KMS-11 (cell line): ENCODE measurements around the gene SEMA5A.

Experiments
- H2AFZ ChIP-seq: fragments of 200-600 bp; sonication (generic); 2 replicates; pipeline ENCODE4 v1.6.1; 2016; ENCODE audit warnings: antibody characterized with exemption, mixed run types, low read depth
- H3K27ac ChIP-seq: fragments of 200-600 bp; sonication (generic); 2 replicates; pipeline ENCODE4 v1.6.1; 2016; ENCODE audit warnings: mild to moderate bottlenecking, mixed run types
- H3K27me3 ChIP-seq: fragments of 200-600 bp; sonication (generic); 2 replicates; pipeline ENCODE4 v1.6.1; 2017; ENCODE audit warnings: mild to moderate bottlenecking, low read depth, mixed run types, moderate library complexity; ENCODE audit not compliant: insufficient read depth
- H3K36me3 ChIP-seq: fragments of 200-600 bp; sonication (generic); 2 replicates; pipeline ENCODE4 v1.6.1; 2017; ENCODE audit warnings: mild to moderate bottlenecking, mixed run types; ENCODE audit not compliant: insufficient read depth
- H3K4me1 ChIP-seq: fragments of 200-600 bp; sonication (generic); 2 replicates; pipeline ENCODE4 v1.6.1; 2016; ENCODE audit warnings: mild to moderate bottlenecking, low read depth, mixed run types; ENCODE audit not compliant: poor library complexity, severe bottlenecking
- H3K4me2 ChIP-seq: fragments of 200-600 bp; sonication (generic); 2 replicates; pipeline ENCODE4 v1.7.0; 2016; ENCODE audit warnings: mild to moderate bottlenecking, mixed run types
- H3K4me3 ChIP-seq: fragments of 200-600 bp; sonication (generic); IDR thresholded peaks from 2 replicates; pipeline ENCODE4 v1.6.1; 2017; ENCODE audit warnings: low read depth, low read length, mixed read lengths; ENCODE audit not compliant: insufficient read depth
- H3K79me2 ChIP-seq: fragments of 200-600 bp; sonication (generic); 2 replicates; pipeline ENCODE4 v1.6.1; 2016; ENCODE audit warnings: low read depth, mixed run types; ENCODE audit not compliant: insufficient read depth
- H3K9ac ChIP-seq: fragments of 200-600 bp; sonication (generic); 2 replicates; pipeline ENCODE4 v1.6.1; 2016; ENCODE audit warnings: mild to moderate bottlenecking, mixed run types
- H4K20me1 ChIP-seq: fragments of 200-600 bp; sonication (generic); 2 replicates; pipeline ENCODE4 v1.6.1; 2016; ENCODE audit warnings: mild to moderate bottlenecking, mixed run types; ENCODE audit not compliant: insufficient read depth
- TF ChIP-seq, protein P1 (sequence below): fragments of 200-600 bp; sonication (generic); conservative IDR thresholded peaks from 2 replicates; pipeline ENCODE4 v1.6.1; 2017; ENCODE audit warnings: low read depth, mild to moderate bottlenecking, antibody characterized with exemption, low read length, moderate library complexity, mixed read lengths

The SEMA5A gene

GRCh38 chr5:9104571-9105339 is 441.1 kb downstream of the SEMA5A start:
- H3K4me1 ChIP-seq: no peaks in the 10 kb centered on the region
- H3K36me3 ChIP-seq: no peaks in the 10 kb centered on the region
- TF ChIP-seq, protein P1, sequence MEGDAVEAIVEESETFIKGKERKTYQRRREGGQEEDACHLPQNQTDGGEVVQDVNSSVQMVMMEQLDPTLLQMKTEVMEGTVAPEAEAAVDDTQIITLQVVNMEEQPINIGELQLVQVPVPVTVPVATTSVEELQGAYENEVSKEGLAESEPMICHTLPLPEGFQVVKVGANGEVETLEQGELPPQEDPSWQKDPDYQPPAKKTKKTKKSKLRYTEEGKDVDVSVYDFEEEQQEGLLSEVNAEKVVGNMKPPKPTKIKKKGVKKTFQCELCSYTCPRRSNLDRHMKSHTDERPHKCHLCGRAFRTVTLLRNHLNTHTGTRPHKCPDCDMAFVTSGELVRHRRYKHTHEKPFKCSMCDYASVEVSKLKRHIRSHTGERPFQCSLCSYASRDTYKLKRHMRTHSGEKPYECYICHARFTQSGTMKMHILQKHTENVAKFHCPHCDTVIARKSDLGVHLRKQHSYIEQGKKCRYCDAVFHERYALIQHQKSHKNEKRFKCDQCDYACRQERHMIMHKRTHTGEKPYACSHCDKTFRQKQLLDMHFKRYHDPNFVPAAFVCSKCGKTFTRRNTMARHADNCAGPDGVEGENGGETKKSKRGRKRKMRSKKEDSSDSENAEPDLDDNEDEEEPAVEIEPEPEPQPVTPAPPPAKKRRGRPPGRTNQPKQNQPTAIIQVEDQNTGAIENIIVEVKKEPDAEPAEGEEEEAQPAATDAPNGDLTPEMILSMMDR: no peak

GRCh38 chr5:9103290-9103689 is 442.6 kb downstream of the SEMA5A start:
- TF ChIP-seq, protein P1: no peak
- Histone ChIP-seq H3K4me2 (no peak overlapping the region), H2AFZ (no peak overlapping the region)

More at GRCh38 chr5:9104571-9105339, 441.1 kb downstream of the SEMA5A start:
- Histone ChIP-seq H4K20me1 (no peaks in the 10 kb centered on the region), H3K4me3 (no peak overlapping the region), H3K27me3 (no peaks in the 10 kb centered on the region), H2AFZ (no peak overlapping the region), H3K79me2 (no peaks in the 10 kb centered on the region), H3K27ac (no peak overlapping the region), H3K4me2 (no peak overlapping the region), H3K9ac (no peak overlapping the region)

DNA sequence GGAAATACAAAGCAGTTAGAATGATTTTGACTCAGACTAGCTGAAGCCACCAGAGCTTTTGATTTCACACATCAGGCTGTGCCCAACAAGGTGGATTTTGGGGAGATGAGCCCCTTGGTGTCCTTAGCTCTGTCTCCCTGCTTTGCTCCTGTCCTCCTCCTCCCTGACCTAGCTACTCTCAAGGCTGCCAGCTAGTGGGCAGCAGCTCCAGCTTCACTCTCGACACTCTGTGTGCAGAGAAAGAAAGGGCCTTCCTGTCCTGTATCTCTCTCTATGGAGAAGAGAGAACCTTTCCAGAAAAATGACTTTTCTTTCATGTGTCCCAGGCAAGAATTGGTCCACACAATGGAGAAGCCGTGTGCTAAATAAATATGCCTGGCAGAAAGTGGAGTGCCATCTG is 446.2 kb downstream of the SEMA5A start:
- Histone ChIP-seq H3K27ac (no peak overlapping the region), H3K79me2 (no peaks in the 10 kb centered on the region), H3K4me3 (no peak overlapping the region), H3K4me2 (no peak overlapping the region), H4K20me1 (no peaks in the 10 kb centered on the region), H2AFZ (no peak overlapping the region), H3K9ac (no peak overlapping the region), H3K36me3 (no peaks in the 10 kb centered on the region), H3K27me3 (no peaks in the 10 kb centered on the region), H3K4me1 (no peaks in the 10 kb centered on the region)
- TF ChIP-seq, protein P1: no peak

More at GRCh38 chr5:9103290-9103689, 442.6 kb downstream of the SEMA5A start:
- Histone ChIP-seq H3K27me3 (no peaks in the 10 kb centered on the region), H3K79me2 (no peaks in the 10 kb centered on the region), H3K27ac (no peak overlapping the region), H3K4me1 (no peaks in the 10 kb centered on the region), H3K36me3 (no peaks in the 10 kb centered on the region), H3K4me3 (no peak overlapping the region), H4K20me1 (no peaks in the 10 kb centered on the region), H3K9ac (no peak overlapping the region)

GRCh38 chr5:9098990-9099389 is 446.9 kb downstream of the SEMA5A start:
- Histone ChIP-seq H3K27me3 (no peaks in the 10 kb centered on the region), H3K27ac (no peak overlapping the region), H3K36me3 (no peaks in the 10 kb centered on the region), H3K79me2 (no peaks in the 10 kb centered on the region), H3K4me2 (no peak overlapping the region), H3K4me1 (no peaks in the 10 kb centered on the region), H2AFZ (no peak overlapping the region), H3K4me3 (no peak overlapping the region), H3K9ac (no peak overlapping the region), H4K20me1 (no peaks in the 10 kb centered on the region)
- TF ChIP-seq, protein P1: no peak
